Activated T-helper 9 cell treated with anti-CD3 and anti-CD28 coated beads, Interleukin-2, amount 50 U/mL, for 16 hours (primary cell): ENCODE results near the gene EPHA8.

Experiments used
- DNase-seq: peaks from one replicate; pipeline ENCODE4 v3.0.0-alpha.2; 2020; ENCODE audit warnings: low read depth

The EPHA8 gene

GRCh38 chr1:22562584-22563583 is at the start of gene EPHA8:
Gene EPHA8 (plus strand): TSS chr1:22563489. CDS start chr1:22563636, 147 bp downstream.
- no peak for DNase-seq

GRCh38 chr1:22516906-22517571 is 46.2 kb upstream of the EPHA8 start:
- DNase-seq: no peak

- DNase-seq: no peak
Measured at GRCh38 chr1:22517956-22518355, 45.3 kb upstream of the EPHA8 start.

- DNase-seq: no peak
Measured at GRCh38 chr1:22518379-22518778, 44.9 kb upstream of the EPHA8 start.

GRCh38 chr1:22520871-22521270 is 42.4 kb upstream of the EPHA8 start:
- DNase-seq: no peak

GRCh38 chr1:22521692-22522091 is 41.6 kb upstream of the EPHA8 start:
- no peak for DNase-seq

GRCh38 chr1:22522221-22522743 is 41.0 kb upstream of the EPHA8 start:
- DNase-seq: no peak

GRCh38 chr1:22524481-22524880 is 38.8 kb upstream of the EPHA8 start:
- no peak for DNase-seq

GRCh38 chr1:22525211-22525610 is 38.1 kb upstream of the EPHA8 start:
- no peak for DNase-seq

GRCh38 chr1:22525646-22526045 is 37.6 kb upstream of the EPHA8 start:
- DNase-seq: no peak

GRCh38 chr1:22526098-22526497 is 37.2 kb upstream of the EPHA8 start:
- DNase-seq: no peak

GRCh38 chr1:22526677-22527076 is 36.6 kb upstream of the EPHA8 start:
- no peak for DNase-seq

- no peak for DNase-seq
Measured at GRCh38 chr1:22527122-22527521, 36.2 kb upstream of the EPHA8 start.

GRCh38 chr1:22527555-22528296 is 35.6 kb upstream of the EPHA8 start:
- DNase-seq: no peak

GRCh38 chr1:22528451-22528850 is 34.8 kb upstream of the EPHA8 start:
- DNase-seq: no peak

- DNase-seq: no peak
Measured at GRCh38 chr1:22529901-22530621, 33.2 kb upstream of the EPHA8 start.

- no peak for DNase-seq
Measured at GRCh38 chr1:22530715-22531114, 32.6 kb upstream of the EPHA8 start.

GRCh38 chr1:22531251-22531650 is 32.0 kb upstream of the EPHA8 start:
- no peak for DNase-seq

- DNase-seq: no peak
Measured at GRCh38 chr1:22533244-22533895, 29.9 kb upstream of the EPHA8 start.

- DNase-seq: no peak
Measured at GRCh38 chr1:22534951-22535350, 28.3 kb upstream of the EPHA8 start.

GRCh38 chr1:22535399-22535798 is 27.9 kb upstream of the EPHA8 start:
- DNase-seq: no peak
